ENCODE results near the gene HLA-A. TPM values are rescaled to one million over a fixed set of nuclear protein-coding genes. Genes with fewer than 3 reads are reported as not detected.

HLA-A gene
- total and polyA plus RNA-seq, 9 of the 15 experiments (the other 6 are each of a cell fraction or from before 2014, with no cell fraction given) = 0.46 to 3.3 TPM; not detected in 7

GRCh38 chr6:29976588-29977424 lies 34.5 kb downstream of the HLA-A start:
- peak overlapping the region; percentile 79 to 93 for H3K9ac ChIP-seq (ENCODE audit: insufficient read depth in 1 of 2, low read depth in 2 of 2, low read length in 2 of 2)
- intact Hi-C loops (cut with micrococcal nuclease) = no loop called here
- peak overlapping the region; percentile 76 for H3K4me2 ChIP-seq (ENCODE audit: insufficient read depth, low read length)
- no peaks in the 10 kb centered on the region for H4K20me1 ChIP-seq (replicated peaks; ENCODE audit: control insufficient read depth, insufficient read depth, low read length)
- POLR2A ChIA-PET = interaction anchor here (0.6 to 5.4 kb wide), 5 partner anchors 10 to 162 kb away, joined by 3 to 52 read pairs (median 4); no protein-coding TSS in a partner anchor
- no peaks in the 10 kb centered on the region for H3K9me1 ChIP-seq (ENCODE audit: control insufficient read depth, insufficient read depth, low read length)
- CTCF ChIA-PET (ENCODE audit: low intra/inter-chr PET ratio) = interaction anchor here (0.7 kb wide), 1 partner anchor 534 kb away, joined by 3 read pairs; no protein-coding TSS in a partner anchor
- H3K27me3 ChIP-seq (ENCODE audit: control insufficient read depth in 2 of 2, insufficient read depth in 2 of 2, low read length in 2 of 2) = no peaks in the 10 kb centered on the region
- peak overlapping the region; percentile 92 for H2AFZ ChIP-seq (ENCODE audit: low read depth, low read length)
- no peaks in the 10 kb centered on the region for H3K9me3 ChIP-seq (replicated peaks; ENCODE audit: control insufficient read depth, insufficient read depth, low read depth, low read length)
- FAIRE-seq (peak; percentile 97), ATAC-seq (peak; percentile 94), DNase-seq (ENCODE audit: extremely low read depth in 1 of 4, low spot score in 3 of 4) (peak; percentile 68 to 89 (median 73))
- BruUV-seq (replicated peaks) = TSS peak; percentile 68
- in situ Hi-C loops (cut with MboI) = no loop called here
- H3K27ac ChIP-seq (ENCODE audit: extremely low read depth, low read depth, low read length) = peak overlapping the region; percentile 76
- WGBS (ENCODE audit: insufficient coverage, low coverage, missing lambda C conversion rate) = under 1% methylated on average over 63 of the region's 66 CpGs
- peak overlapping the region; percentile 47 for H3K4me3 ChIP-seq
- no peaks in the 10 kb centered on the region for H3K36me3 ChIP-seq (ENCODE audit: control insufficient read depth, insufficient read depth, low read length)
- no peaks in the 10 kb centered on the region for H3K79me2 ChIP-seq (ENCODE audit: control insufficient read depth, insufficient read depth, low read length)
- peaks cover 10 to 29% of the 10 kb centered on the region in 2 experiments; a peak in 3 of 5 replicates for H3K4me1 ChIP-seq (replicated peaks in 1 of 2; ENCODE audit: control insufficient read depth in 2 of 2, insufficient read depth in 2 of 2, low read length in 2 of 2)
- TF ChIP-seq YY1 (IDR thresholded peaks at IDR 0.05; ENCODE audit: borderline replicate concordance in 1 of 3, control insufficient read depth in 1 of 3, extremely low read depth in 1 of 3, insufficient read depth in 3 of 3, insufficient read length in 1 of 3, insufficient replicate concordance in 2 of 3, low read depth in 1 of 3, low read length in 2 of 3) (peak in 1 of 3 experiments; percentile 19), RBBP5 (IDR thresholded peaks at IDR 0.05; ENCODE audit: borderline replicate concordance, insufficient read depth, low read length, poor library complexity, severe bottlenecking) (peak; percentile 51), MYC (IDR thresholded peaks at IDR 0.05; ENCODE audit: low read depth, low read length) (peak; percentile 78), MYC (CRISPR knock-in tag; IDR thresholded peaks at IDR 0.05; ENCODE audit: borderline replicate concordance, low read depth) (no peak), HINFP (tag; conservative IDR thresholded peaks at IDR 0.05; ENCODE audit: low read depth) (peak; percentile 96), HMGN3 (IDR thresholded peaks at IDR 0.05; ENCODE audit: borderline replicate concordance, extremely low read depth, insufficient read length, low read depth, low read length) (peak; percentile 69), ZFP36 (IDR thresholded peaks at IDR 0.05; ENCODE audit: low read depth, low read length, partially characterized antibody) (peak; percentile 28), LCOR (CRISPR knock-in tag; IDR thresholded peaks at IDR 0.05) (peak; percentile 78; the same call in 1 of the 2 replicates), ZMIZ1 (IDR thresholded peaks at IDR 0.05; ENCODE audit: low read depth in 2 of 2, low read length in 2 of 2) (no peak), SRSF1 (IDR thresholded peaks at IDR 0.05; ENCODE audit: low read depth, low read length) (0 out of 2 replicates have a peak, but pooled peaks have one; percentile 34)
- TF ChIP-seq, protein P1, sequence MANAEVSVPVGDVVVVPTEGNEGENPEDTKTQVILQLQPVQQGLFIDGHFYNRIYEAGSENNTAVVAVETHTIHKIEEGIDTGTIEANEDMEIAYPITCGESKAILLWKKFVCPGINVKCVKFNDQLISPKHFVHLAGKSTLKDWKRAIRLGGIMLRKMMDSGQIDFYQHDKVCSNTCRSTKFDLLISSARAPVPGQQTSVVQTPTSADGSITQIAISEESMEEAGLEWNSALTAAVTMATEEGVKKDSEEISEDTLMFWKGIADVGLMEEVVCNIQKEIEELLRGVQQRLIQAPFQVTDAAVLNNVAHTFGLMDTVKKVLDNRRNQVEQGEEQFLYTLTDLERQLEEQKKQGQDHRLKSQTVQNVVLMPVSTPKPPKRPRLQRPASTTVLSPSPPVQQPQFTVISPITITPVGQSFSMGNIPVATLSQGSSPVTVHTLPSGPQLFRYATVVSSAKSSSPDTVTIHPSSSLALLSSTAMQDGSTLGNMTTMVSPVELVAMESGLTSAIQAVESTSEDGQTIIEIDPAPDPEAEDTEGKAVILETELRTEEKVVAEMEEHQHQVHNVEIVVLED (CRISPR knock-in tag; IDR thresholded peaks at IDR 0.05) = no peak
